Measurements from ENCODE around the gene KCNJ4.

Gene KCNJ4

DNA sequence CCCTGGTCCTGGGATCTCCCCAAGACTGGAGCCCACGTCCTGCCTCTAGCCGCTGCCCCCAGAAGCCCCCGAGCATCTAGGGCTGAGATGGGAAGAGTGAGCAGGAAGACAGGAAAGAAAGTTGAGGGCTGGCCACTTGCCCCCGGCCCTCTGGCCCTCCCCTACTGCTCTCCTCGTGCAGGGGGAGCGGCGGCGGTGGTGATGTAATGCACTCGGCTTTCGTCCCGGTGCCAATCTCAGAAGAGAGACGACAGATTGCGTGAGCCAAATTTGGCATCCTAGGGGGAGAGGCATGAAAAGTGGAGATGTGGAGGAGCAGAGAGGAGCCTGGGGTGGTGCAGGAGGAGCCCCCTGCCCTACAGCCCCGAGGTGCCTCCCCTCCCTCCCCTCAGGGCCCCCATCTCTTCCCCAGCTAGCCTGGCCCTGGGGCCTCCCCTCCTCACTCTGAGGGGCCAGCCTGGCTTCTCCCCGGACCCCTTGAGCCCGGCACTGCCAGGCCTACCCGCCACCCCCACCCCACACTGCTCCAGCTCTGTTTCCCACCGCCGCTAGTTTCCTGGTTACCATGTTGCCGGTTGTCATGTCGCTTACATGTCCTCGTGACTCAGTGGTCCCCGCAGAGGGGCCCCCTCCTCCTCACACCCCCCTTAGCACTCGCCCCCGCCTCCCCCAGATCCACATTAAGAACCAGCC is 2.5 kb downstream of the KCNJ4 start:
- no peak for DNase-seq (ENCODE audit: low read depth)

DNA sequence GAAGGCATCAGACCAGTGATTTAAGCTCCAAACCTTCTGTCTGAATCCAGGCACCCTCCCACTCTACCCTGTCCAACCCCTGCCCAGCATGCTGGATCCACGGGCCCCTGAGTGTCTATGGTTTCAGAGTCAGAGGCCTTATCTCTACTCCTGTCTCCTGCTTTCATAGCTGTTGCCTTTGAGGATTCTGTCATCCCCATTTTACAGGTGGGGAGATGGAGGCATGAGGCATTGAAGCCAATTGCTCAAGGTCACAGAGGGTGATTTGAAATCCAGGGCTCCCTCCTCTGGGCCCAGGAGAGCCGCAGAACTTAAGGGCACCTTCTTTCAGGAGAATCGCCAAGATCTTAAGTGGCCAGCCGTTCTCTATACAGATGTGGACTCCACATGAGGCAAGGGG is 3.1 kb downstream of the KCNJ4 start:
- DNase-seq (ENCODE audit: low read depth), result no peak

DNA sequence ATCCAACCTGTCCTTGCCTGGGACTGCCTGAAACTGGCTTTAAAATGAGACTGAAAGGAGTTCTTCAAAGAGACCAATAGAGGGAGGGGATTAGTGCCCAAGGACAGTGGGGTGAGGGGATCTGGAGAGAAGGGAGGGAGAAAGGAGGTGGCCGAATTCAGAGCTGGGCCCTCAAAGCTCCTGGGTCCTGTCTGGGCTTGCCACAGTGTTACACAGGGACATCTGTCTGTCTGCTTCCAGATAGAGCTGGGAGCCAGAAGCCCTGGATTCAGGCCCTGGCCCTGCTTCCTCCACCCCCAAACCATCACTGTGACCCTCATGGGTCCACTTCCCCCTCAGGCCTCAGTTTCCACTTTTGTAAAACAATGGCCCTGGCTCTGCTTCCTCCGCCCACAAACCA is 3.6 kb downstream of the KCNJ4 start:
- no peak for DNase-seq (ENCODE audit: low read depth)

DNA sequence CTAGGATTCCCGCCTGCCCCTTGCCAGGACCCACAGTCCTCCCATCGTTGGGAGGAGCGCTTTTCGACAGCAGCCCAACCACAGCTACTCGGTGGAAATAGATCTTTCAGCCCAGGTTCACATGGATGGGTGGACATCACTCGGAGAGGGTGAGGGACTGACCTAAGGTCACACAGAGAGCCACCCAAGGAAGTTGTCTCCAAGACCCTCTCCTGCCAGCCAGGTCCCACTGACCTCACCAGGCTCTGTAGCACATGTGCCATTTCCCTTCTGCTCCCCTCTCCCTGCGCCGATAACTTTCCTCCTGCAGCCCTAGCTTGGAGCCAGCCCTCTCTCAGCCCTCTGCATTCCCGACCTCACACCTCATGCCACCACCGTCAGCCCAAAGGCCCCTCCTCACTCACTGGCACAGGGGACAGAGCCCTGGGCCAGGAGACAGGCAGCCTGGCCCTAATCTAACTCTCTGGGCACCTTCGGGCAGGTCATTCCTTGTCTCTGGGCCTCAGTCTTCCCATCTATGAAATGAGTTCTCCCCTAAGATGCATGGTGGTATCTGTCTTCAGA is 4.7 kb downstream of the KCNJ4 start:
- no peak for DNase-seq (ENCODE audit: low read depth)

DNA sequence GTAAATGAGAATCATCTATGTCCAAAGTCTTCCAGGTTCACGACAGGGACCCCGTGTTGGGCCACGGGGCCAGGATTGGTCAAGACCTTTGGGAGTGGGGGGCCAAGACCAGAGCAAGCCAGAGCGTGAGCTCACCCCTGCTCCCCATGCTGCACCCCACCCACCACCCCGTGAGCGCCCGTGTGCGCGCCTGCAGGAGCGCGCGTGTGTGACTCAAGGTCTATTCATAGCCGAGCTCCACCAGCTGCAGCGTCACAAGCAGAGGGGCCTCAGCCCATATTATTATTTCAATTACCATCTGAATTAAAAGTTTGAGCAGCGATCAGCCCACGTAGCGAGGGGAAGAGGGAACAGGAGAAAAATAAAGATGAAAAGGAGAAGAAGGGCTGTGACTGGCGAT is 5.2 kb downstream of the KCNJ4 start:
- no peak for DNase-seq (ENCODE audit: low read depth)

DNA sequence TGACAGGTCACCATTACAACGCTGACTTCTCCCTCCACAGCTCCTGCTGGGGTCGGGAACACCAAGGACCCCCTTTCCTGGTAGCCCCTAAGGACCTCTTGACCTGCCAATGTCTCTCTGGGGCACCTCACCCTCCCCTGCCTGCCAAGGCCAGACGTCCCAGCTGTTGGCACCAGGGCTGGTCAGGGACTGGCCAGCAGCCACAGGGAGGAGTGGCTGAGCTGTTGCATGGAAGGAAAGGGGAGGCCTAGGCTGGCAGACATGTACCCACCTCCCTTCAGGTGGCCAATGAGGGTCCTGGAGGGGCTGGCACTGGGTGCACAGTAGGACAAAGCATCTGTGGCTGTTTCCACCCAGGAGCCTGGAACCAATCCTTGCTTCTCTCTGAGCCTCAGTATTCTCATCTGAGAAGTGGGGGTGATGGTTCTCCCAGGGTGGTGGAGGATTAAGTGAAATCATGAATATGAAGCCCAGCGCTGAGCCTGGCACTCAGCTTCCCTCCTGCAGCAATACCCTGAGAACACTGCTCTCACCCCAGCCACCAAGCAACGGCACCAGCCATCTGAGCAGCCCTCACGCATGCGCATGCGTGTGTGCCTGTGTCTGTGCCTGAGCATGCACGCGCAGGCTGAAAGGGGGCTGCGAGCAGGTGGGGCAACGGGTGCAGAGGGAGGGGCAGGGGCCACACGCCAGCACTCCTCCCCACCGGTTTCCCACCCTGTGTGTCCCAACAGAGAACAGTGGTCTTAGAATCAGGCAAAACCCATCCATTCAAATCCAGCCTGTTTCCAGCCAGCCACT is 5.9 kb downstream of the KCNJ4 start:
- no peak for DNase-seq (ENCODE audit: low read depth)

DNA sequence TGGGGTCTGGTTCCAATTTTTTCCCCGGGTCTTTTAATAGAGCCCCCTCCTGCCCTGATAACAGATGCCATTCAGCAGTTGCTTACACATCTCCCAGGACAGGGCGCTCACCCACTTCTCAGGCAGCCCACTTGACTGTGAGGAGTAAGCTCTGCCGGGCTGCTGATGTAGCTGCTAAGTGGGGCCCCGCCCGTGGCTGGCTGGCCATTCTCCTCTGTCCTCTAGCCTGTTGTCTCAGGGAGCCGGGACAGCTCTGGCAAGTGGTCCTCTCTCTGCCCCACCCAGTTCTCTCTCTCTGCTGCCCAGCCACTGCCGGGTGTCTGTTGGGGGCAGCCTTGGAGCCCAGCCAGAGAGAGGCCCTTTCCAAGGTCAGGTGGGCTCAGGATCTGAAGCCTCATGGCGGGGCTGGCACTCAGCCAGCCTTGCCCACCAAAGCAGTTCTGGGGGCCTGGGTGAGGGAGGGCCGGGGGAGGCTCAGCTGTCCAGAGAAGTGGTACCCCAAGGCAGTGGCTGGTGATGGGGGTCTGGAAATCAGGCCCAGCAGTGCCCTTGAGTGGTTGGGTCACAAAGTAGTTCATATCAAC is 8.9 kb downstream of the KCNJ4 start:
- DNase-seq (ENCODE audit: low read depth), result no peak

DNA sequence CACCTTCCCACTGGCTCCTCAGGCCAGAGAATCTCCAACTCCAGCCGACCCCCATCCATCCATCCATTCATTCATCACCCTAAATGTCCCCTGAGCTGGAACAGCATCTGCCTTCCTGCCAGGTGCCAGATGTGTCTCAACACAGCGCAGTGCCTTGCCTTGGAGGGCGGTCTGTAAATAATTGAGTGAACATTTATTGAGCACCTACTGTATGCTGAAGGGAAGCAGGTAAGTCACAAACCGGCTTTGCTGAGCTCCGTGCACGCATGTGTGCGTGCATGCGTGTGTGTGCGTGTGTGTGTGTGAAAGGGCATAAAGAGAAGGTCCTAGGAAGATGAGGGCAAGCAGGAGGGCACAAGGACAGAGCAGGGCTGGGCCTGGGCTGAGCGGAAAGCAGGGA is 10.2 kb downstream of the KCNJ4 start:
- no peak for DNase-seq (ENCODE audit: low read depth)

DNA sequence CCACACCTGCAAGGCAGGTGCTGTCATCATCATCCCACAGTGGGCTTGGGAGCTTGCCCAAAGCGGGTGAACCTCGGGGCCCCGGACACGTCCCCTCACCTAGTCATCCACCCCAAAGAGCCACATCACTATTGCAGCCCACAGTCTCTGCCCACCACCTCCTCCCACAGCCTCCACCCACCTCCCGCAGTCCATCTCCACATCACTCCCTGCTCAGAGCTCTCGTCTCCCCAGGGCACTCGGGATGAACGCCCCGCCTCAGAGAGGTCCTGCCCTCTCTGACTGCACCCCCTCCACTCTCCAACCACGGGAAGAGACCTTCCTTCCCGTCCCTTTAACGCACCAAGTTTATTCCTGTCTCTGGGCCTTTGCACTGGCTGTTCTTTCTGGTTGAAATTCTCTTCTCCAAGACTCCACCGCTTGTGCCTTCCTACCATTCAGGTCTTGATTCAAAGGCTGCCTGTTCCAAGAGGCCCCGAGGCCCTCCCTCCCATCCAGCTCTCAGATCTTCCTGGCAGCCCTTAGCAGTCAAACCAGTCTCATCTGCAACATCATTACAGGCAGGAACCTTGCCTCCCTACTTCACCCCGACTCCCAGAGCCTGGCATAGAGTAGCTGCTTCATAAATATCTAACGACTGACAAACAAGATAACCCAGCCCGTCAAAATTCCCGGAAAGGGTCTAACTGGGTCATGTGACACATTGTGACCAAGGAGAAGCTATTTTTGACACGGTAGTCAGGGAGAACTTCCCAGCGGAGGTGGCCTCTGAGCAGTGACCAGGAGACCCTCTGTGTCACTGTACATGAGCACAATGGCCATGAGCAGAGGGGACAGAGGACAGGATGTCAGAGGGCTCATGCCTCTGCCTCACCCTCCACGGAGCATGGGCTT is 11.1 kb downstream of the KCNJ4 start:
- no peak for DNase-seq (ENCODE audit: low read depth)

DNA sequence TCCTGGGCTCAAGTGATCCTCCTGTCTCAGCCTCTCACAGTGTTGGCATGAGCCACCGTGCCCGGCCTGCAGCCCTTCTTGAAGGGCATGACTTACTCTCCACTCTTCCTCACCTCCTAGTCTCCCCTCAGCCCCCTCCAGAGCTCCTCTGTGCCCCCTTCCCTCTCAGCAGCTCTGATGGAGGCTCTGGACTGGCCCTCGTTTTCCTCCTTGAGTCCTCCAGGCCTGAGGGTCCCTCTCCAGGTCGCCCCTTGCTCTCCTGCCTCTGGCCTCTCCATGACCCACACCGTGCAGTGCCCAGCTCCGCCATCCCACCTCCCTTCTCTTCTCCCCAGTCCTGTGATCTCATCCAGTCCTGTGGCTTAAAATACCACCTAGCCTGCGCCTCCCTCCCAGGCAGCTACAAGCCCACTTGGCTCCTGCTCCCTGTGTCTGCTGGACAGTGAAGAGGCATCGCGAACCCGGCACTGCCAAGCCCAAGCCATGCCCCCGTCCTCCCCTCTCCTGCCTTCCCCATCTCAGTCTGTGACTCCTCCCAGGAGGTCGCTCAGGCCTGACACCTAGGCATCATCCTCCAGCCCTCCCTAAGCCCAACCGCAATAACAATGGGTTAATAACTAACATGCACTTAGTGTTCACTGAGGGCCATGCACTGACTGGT is 11.9 kb downstream of the KCNJ4 start:
- DNase-seq (ENCODE audit: low read depth), result no peak

DNA sequence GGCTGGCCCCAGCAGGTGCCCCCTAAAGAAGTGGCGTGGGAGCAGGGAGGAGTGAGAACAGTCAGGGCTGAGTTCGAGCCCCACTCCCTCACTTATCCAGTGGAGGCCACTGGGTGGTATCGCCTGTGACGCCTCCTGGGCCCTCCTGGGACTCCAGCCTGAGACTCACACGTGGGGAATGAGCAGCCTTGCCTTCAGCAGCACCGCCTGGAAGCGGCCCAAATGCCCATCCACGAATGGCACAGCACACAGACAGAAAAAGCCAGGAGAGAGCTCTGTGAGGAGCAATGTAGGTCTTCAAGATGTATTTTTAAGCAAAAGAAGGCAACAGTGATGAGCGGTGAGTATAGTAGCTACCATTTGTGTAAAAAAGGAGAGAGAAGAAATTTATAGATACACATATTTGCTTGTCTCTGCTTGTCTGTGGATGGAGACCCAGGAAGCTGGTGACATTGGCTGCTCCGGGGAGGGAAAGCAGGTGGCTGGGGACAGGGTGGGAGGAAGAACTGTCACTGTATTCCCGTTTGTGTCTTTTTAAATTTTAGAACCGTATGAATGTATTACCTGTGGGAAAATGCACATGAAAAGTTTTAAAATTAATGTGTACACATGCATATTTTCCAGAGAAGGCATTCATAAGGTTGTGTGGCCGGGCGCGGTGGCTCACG is 13.2 kb downstream of the KCNJ4 start:
- DNase-seq (ENCODE audit: low read depth), result no peak

DNA sequence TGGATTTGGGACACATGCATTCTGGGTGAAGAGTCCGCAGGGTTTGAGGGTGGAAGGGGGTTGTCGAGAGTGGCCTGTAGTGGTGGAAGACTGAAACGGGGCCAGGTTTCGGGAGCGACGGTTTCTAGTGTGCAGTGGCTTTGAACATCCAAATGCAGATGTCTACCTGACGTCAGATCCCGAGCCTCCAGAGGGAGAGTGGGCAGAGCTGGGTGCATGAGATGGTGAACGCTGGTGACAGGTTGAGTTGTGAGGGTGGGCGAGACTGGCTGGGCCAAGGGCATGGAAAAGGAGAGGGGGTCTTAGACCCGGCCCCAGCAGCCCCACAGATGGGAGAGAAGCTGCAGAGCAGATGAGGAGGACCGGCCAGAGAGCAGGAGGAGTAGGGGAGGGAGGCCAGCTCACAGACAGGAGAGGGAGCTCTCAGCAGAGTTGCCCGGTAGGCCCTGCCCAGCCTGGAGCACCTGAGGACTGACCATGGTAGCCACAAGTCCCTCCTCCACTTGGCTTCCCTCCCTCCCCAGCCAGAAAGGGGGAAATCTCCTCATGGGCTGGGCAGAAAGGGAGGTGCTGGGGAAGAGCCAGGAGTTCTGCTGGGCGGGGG is 14.2 kb downstream of the KCNJ4 start:
- no peak for DNase-seq (ENCODE audit: low read depth)

DNA sequence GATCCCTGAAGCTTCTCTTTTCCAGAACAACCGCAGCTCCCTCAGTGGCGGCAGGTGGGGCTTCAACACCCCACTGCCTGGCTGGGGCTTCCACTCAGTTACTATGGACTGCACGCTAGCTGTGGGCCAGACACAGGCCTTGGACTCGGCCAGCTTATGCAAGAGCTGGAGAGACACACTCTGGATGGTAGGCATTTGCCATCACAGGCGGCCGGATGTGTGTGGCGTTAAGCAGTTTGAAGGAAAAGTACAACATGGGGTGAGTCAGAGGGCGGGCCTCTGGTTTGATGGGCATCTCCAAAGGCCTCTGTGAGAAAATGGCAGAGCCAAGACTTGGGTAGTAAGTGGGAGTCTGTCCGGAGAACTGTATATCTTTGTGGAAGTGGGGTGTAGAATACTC is 17.6 kb downstream of the KCNJ4 start:
- DNase-seq (ENCODE audit: low read depth), result no peak

DNA sequence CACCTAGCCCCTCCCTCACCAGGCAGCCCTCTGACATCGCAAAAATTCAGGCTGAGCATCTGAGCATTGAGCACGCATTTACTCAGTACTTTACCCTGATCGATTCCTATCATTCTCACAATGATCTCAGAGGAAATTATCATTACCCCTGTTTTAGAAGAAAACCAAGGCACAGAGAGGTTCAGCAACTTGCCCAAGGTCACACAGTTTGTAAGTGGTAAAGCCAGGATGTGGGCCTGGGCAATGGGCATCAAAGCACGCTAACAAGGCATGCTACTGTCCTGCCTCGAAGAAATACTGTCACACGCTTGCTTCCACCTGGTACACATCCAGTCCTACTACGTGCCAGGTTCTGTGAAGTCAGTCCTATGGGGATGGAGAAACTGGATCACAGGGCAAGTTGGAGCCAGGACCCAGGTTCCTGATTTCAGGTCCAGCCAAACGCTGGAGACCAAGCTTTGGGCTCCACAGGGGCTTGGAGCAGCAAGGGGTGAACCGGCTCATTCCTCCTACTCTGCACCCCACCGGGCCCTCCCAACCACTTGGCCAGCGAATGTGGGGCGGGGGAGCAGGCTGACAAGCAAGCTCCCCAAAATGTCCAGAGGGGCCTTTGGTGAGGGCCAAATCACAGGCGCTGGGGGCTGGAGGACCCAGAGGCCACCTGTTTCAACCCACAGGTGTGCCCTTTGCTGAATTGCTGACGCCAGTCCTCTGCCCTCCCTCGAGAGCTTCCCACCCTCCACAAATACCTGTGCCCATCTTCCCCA is 18.2 kb downstream of the KCNJ4 start:
- DNase-seq (ENCODE audit: low read depth), result no peak

DNA sequence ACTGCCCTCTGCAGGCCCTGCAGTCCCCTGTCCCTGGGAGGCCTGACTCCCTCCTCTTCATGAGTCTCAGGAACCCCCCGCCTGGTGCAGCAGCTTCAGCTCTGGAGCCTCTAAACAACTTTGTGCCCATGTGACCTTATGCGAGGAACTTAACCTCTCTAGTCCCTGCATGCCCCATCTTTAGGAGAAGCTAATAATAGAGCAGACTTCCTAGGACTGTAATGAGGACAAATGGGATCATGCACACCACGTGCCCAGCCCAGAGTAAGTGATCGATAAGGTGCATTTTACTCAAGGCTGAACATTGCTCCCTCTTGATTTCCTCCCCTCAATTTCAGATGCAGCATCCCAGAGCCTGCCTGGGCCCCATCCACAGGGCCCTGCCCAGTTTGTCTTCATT is 19.0 kb downstream of the KCNJ4 start:
- no peak for DNase-seq (ENCODE audit: low read depth)

DNA sequence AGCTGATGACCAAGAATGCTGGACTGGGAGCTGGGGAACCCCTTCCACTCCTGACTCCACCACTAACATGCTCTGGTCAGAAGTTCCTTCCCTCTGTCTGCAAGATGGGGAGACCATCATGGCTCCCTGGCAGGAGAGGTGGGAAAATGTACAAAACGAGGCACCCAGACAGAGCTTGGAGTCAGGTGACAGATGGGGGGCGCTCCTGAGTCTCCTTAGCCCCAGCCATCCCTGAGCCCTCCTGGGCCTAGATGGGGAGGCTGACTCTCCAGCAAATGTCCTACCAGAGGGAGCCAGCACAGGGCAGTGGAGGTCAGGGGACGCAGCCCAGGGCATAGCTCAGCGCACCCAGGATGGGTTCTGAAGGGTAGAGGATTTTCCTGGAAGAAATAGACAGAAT is 20.0 kb downstream of the KCNJ4 start:
- no peak for DNase-seq (ENCODE audit: low read depth)

DNA sequence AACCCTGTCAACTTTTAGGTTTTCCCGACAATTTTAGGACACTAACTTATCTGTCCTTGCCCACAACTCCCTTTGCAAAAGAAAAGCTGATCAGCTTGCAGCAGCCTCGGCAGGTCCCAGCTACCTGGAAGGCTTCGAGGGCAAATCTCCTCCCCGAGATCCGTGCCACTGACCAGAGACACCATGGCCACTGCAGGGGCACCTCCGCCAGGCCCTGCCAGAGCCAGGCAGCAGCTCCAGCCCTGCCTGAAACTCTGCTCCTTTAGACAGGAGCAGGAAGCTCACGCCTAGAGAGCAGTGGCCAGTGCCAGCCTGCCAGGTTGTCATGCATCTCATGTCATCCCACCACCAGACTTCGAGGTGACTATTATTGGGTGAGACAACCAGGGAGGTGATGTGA is 21.1 kb downstream of the KCNJ4 start:
- no peak for DNase-seq (ENCODE audit: low read depth)

DNA sequence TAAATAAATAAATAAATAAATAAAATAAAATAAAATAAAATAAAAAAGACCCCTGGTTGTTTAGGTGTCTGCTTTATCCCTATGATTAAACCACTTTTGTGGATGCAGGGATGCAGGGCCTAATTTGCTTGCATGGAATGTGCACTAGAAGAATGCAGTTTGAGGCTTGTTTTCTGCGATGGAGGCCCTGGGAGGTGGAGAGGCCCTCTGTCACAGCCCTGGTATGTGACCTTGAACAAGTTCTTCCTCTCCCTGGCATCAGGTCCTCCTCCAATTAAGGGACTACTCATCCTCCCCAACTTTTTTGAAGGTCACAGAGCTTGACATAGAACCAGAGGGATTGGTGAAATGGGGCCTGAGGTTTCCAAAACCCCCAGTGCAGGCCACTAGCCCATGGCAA is 22.7 kb downstream of the KCNJ4 start:
- no peak for DNase-seq (ENCODE audit: low read depth)

DNA sequence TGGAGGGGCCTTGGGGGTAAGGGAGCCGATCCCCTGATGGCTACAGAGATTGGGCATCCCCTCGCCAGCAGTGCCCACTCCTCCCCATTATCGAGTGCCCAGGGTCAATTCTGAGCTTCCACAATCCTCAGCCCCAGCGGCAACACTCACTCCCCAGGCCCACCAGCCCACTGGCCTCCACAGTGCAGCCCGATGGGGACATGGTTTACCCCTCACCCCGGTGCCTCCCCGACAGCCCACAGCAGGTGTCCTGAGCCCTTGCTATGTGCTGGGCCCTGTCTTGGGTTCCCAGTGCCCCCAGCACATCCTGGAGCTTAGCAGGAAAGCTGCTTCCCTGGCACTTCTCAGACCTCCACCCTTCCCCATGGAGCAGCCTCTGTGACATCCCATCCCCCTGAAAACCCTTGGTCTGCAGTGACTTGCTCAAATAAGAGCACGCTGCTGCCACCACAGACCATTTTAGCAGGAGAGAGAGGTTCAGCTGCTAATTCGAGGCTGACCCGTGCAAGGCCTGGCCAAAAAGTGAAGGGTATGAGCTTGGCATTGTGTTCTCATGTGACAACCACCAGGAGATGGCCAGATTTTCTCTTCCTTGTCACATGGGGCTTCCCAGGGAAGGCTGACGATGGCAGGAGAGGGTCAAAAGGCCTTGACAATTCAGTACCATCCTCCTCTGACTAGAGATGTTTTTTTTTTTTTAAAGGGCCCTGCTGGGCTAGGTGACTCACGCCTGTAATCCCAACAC is 23.6 kb downstream of the KCNJ4 start:
- DNase-seq (ENCODE audit: low read depth), result no peak

Data from activated T-helper 9 cell treated with anti-CD3 and anti-CD28 coated beads, Interleukin-2, amount 50 U/mL, for 16 hours (primary cell).